GM19035 (cell line): Measurements from ENCODE around the gene ANKRD33.
"Not testable (repeated sequence)": the region's sequence is repeated elsewhere in the genome, so short reads cannot be mapped to it uniquely, and the experiment has no call there.

Source experiments
- ATAC-seq: cut with Tn5 transposase; IDR thresholded peaks from one replicate; pipeline ENCODE4 v1.9.1; 2021; ENCODE audit not compliant: unreplicated experiment

The ANKRD33 gene

DNA sequence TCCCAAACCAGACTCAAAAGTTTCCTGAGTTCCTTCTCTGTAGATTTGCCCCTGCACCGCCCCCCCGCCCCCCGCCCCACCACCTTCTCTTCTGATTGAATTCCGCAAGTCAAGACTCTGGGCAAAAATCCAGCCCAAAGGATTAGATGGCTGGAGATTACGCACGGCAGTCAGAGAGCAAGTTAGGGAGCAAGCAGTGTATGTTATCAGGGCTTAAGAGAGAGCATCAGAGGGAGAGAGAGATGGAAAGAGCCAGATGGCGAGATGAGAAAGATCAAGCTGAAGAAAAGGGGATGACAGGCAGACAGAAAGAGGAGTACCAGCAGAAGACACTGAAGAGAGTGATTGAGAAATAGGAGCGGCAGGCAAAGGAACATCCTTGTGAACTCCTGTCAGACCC, 13.9 kb upstream of the ANKRD33 start:
- no peak for ATAC-seq

DNA sequence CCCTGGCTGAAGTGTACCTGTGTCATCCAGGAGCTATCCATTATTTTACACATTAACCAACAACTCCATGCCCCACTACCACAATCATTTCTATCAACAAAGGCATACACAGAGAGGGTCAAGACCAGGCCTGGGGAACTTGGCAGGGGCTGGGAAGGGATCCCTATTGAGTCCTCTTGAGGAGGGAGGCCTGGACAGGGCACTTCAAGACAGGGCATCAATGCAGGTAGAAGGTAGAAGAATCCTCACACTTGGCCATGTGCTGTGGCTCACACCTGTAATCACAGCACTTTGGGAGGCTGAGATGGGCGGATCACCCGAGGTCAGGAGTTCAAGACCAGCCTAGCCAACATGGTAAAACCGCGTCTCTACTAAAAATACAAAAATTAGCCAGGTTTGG, 13.4 kb upstream of the ANKRD33 start:
- no peak for ATAC-seq

DNA sequence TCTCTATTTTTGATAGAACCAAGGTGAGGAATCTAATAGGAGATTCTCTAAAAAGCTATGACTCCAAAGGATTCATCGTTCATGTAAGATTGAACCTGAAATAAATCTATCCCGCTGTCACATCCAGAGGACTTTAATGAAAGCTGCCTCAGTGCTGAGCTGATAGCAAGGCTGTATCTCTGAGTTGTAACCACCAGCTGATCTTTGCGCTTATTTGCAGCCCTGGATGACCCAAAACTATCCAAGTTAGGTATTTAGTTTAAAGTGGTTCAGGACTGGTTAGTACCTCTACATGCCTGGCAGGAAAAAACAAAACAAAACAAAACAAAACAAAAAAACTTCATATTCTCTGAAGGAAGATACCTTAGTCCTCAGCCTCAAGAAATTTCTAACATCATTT, 8.8 kb upstream of the ANKRD33 start:
- ATAC-seq, result no peak

DNA sequence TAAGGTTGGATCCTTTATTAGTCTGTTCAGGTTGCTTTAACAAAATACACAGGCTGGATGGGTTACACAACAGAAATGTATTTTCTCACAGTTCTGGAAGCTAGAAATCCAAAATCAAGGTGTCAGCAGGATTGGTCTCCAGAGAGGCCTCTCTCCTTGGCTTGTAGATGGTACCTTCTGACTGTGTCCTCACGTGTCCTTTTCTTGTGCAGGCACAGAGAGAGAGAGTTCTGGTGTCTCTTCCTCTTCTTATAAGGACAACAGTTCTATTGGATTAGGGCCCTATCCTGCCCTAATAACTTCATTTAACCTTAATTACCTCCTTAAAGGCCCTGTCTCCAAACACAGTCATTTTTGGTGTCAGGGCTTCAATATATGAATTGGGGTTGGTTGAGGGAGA, 4.6 kb upstream of the ANKRD33 start:
- ATAC-seq, result no peak

DNA sequence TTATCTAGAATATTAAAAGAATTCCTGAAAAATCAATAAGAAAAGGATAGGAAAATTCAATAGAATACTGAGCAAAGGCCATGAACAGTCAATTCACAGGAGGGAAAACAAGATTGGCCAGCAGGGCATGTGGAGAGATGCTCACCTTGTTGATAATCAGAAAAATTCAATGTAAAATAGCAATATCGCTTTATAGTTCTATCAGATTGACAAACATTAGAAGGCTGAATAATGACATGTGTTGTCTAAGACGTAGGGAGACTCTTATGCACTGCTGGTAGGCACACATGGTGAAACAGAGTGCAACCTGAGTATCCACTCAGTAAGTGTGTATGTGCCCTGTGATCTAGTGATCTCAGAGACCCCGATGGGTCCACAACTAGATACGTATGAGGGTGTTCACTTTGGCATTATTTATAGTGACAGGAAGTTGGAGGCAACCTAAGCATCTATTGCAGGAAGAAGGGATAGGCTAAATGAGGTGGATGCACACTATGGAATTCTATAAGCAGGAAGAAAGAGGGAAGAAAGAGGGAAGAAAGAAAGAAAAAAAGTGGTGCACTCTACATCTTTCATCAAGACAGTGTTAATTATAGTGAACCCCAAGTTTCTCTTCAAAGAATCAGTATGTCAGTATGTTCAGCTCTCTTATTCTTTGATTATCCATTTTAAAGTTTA, 3.8 kb upstream of the ANKRD33 start:
- ATAC-seq, result no peak

DNA sequence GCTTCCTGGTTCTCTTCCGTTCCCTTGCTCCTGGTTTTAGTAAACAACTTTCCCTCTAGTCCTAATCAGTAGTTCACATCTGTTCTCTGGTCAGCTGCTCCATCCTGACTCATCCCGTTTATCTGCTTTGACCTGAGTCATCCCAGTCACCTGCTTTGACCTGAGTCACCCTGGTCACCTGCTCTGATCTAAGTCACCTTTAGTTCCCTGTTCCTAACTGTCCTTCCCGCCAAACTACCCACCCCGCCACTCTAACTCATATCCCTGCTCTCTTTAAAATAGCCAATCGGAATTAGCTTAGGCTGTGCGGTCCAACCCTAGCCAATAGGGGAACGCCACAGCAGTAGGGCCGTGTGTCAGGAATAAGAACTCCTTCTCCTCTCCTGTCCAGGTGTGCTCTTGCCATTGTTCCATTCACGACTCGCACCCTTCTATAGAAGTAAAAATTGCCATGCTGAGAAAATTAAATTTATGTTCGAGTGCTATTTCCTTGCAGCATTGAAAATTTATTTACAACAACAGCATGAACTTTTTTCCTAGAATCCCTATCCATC, 3.1 kb upstream of the ANKRD33 start:
- ATAC-seq, result no peak

DNA sequence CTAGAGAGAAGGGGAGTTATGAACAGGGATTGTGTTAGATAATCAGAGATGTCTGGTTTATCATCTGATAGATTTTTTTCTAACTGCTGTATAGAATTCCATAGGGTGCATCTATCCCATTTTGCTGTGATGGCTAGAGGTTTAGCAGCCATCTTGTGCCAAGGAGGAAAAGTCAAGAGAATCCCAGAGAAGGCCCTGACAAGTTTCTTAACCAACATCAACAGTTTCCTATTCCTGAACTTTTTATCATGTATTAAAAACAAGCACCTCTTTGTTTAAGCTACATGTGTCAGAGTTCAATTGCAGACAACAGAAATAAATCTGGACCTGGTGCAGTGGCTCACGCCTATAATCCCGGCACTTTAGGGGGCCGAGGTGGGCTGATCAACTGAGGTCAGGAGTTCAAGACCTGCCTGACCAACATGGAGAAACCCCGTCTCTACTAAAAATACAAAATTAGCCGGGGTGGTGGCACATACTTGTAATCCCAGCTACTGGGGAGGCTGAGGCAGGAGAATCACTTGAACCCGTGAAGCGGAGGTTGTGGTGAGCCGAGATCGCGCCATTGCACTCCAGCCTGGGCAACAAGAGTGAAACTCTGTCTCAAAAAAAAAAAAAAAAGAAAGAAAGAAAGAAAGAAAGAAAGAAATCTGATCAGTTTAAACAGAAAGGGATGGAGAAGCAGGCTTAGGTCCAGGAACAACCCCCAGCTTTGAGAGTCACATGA, 2.4 kb upstream of the ANKRD33 start:
- not testable (repeated sequence) for ATAC-seq

DNA sequence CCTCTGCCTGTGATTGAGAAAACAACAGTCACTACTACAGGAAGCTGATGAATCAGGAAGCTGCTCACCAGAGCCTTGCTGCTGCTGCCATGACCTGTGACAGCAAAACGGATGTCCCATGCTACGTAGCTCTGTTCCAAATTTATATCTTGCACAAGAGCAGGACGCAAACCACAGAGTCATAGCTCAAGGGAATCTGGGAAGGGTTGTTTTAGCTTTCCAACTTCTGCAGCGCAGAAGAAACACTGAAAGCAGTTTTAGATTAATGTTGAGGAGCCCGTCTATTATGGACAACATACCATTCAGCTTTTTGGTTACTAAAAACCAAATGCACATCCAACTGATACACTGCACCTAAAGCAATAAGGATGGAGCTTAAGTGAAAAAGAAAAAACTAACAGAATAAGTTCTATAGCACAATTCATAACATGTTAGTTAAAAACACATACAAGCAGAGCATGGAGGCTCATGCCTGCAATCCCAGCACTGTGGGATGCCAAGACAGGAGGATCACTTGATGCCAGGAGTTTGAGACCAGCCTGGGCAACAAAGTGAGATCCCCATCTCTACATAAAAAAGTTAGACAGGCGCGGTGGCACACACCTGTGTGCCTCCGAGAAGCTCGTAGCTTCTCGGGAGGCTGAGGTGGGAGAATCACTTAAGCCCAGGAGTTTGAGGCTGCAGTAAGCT, 1.7 kb upstream of the ANKRD33 start:
- ATAC-seq, result no peak

DNA sequence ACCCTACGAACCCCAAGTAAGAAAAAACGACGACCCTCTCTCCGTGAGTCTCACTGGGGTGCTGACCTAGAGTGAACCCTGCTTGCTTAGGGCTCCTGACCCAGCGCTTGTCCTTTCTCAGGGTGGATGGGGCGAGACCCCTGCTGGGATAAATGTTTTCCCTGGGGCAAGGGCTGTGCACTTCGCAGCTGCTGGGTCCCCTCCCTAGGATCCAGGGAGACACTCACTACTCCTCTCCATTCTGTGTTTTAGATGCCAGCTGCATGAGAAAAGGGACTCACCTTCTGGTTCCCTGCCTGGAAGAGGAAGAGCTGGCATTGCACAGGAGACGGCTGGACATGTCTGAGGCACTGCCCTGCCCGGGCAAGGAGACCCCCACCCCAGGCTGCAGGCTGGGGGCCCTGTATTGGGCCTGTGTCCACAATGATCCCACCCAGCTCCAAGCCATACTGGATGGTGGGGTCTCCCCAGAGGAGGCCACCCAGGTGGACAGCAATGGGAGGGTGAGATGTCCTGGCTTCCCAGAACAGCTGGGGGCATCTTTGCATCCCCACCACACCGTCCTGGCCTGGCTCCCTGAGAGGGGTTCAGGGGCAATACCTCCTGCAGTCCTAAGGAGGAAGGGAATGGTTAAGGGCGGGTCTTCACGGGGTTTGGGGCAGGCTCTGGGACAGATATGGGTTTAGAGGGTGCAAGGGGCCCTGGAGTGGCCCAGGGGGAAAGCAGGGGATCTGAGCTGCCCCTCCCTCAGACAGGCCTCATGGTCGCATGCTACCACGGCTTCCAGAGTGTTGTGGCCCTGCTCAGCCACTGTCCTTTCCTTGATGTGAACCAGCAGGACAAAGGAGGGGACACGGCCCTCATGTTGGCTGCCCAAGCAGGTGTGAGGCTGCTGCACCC, 663 bp downstream of the ANKRD33 start:
- ATAC-seq, result no peak

DNA sequence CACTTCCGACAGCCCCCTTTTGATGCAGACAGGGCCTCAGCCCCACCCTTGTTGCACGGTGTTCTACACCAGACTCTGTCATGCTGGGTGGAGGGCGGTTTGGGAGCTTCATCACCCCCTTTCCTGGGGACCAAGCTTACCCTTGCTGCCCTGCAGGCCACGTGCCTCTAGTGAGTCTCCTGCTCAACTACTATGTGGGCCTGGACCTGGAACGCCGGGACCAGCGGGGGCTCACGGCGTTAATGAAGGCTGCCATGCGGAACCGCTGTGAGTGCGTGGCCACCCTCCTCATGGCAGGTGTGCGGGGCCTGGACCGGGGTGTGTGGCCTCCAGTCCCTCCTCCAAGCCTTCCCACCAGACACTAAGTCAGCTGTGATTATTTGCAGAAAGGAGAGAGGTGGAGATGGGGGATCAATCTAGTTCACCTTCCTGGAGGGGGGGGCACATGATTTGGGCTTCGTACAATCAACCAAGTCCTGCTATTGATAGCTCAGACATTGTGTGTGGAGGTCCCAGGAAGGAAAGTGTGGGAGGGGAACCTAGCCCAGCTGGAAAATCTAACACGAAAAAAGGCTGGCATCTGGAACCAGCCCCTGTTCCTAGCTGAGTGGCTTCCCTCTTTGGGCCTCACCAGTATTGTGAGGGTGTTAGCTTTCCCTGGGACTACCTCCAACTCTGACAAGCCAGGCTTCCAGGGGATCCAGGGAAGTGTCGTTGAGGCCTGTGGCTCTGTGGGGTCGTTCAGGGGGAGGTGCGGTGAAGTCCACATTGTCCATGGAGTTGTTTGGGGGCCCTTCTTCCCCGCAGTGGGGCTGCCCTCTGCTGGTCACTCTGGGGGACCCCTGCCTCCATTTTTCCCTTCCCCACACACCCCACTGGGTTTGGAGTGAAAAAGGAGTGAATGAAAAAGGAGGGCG, 1.6 kb downstream of the ANKRD33 start:
- no peak for ATAC-seq

DNA sequence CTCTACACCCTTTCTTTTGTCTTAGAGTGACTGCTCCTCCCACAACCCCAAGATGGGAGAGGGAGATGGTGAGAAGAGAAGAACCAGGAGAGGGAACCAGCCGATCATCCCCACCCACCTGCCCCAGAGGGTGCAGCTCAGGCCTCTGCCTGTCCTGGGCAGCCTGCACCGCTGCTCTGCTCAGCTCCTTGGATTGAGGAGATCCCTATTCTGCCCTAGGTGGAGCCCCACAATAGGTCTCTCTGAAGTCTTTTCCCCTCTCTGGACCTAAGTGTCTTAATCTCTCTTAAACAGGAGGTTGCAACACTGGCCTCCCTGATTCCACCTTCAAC, 2.2 kb downstream of the ANKRD33 start:
- ATAC-seq, result no peak

DNA sequence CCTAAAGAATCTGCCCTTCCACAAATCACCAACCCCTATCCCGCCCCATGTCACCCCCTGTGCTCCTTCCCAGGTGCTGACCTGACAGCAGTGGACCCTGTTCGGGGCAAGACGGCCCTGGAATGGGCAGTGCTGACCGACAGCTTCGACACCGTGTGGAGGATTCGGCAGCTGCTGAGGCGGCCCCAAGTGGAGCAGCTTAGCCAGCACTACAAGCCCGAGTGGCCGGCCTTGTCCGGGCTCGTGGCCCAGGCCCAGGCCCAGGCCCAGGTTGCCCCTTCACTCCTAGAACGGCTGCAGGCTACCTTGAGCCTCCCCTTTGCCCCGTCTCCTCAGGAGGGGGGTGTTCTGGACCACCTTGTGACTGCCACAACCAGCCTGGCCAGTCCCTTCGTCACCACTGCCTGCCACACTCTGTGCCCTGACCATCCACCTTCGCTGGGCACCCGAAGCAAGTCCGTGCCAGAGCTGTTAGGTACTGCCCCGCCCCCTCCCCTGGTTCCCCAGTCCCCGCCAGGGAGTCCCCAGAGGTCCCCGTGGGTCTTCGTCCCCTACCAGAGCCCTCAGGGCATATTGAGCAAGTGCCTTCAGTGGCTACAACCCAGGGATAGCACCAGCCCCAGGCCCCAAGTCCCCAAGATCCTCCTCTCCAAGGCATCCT, 2.7 kb downstream of the ANKRD33 start:
- ATAC-seq, result no peak

DNA sequence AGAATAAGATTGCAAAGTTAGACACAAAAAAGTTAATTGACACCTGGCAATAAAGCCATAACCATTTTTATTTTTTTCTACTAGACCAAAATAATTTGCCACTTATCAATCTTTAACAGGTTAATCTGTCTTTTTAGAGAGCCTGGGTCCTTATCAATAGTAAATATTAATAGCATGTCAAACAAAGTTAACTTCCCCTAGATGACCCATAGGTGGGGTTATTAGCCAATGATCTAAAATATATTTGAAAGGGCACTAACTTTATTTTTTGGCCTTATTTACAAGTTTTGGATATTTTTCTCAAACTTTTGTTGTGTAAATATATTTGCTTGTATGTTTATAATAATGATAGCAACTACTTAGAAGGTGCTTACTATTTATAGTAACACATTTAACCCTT, 3.9 kb downstream of the ANKRD33 start:
- no peak for ATAC-seq

DNA sequence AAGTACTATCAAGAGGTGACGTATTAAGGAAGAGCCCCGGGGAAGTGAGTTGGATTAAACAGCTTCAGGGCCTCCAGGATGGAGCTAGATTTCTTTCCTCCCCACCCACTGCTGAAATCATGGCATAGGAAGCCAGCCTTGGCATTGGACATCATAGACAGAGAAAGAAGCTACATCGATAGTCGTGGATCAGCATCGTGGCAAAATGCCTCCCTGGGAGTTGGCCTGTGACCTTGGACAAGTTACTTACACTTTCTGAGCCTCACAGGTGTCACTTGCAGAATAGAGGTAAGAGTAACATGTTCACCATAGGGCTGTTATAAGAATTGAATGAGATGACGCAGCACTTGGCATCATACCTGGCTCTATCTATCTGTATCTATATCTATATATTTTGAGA, 5.9 kb downstream of the ANKRD33 start:
- no peak for ATAC-seq

DNA sequence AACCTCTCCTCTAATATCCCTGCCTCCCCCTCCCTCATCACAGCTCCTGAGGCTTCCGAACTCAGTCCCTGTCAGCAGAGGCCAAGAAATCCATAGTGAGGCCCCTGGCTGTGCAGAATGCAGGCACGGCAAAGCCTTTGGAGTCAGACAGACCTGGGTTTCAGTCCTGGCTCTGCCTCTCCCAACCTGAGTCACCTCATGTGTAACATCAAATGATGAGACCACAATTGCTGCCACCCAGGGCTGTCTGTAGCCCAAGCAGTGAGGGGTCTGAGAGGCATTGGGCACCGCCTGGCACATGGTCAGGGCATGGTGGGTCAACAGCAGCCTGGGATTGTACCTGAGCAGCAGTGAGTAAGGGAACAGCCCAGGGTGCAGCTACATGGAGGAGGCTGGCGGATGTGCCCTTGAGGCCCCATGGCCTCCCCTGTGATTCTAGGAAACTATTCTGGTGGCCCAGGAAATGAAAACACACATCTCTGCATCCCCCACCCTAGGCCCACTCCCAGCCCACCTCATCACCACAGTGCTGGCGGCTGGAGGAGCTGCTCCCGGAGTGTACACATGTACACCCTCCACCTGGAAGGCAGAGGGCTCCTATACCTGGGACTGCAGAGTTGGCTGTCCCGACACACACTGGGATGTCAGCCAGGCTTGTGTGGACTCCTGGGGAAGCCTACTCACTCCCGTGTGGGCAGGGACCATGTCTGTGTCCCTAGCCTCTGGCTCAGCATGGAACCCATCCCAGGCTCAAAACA, 7.7 kb downstream of the ANKRD33 start:
- no peak for ATAC-seq

DNA sequence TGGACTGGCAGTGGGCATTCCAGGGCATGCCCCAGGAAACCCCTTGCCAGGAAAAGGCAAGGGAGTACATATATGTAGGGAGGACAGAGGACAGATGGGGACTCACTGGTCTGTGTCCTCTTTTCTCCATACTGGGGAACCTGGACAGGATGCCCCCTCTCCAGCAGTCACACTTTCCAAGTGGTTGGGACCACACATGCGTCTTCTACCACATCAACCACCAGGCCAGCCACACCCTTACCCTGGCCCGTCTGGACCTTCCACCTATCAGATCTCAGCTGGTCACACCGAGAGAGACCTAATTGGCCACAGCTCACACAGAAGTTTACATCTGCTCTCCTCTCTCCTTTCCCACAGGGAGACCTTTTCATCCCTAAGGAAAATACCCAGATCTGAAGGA, 8.3 kb downstream of the ANKRD33 start:
- ATAC-seq, result no peak

DNA sequence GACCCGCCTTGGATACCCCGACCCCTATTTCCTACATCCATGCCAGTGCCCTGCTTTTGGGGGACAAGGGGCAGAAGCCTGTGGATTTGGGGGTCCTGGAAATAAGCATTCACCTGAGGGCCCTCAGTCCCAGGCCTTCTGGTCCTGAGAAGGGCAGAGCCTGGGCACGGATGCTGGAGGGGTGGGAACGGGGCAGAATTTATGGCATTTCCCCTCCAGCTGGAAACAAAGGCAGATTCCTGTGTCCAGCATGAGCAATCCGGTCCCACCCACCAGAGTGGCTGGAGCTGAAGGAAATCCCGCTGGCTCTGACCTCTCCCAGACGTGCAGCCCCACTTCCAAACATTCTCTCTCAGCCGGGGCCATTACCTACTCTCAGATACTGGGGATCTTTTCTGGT, 9.3 kb downstream of the ANKRD33 start:
- ATAC-seq, result no peak

DNA sequence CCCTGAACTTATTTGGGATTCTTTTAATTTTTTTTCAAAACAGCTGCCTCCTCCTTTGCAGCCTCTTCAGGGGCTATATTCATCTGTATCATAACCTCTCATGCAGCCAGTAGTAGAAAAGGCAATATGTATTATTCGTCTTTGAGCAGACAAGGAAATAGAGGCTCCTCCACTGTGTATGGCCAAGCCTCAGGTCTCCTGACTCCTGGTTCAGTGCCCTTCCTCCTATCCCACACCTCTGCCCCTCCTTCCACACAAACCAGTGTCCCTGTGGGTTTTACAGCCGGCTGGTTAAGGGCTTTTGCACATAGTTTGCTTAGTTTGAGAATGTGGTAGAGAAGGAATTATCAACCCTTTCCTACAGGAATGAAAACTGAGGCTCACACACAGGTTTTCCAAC, 10.6 kb downstream of the ANKRD33 start:
- ATAC-seq, result no peak

DNA sequence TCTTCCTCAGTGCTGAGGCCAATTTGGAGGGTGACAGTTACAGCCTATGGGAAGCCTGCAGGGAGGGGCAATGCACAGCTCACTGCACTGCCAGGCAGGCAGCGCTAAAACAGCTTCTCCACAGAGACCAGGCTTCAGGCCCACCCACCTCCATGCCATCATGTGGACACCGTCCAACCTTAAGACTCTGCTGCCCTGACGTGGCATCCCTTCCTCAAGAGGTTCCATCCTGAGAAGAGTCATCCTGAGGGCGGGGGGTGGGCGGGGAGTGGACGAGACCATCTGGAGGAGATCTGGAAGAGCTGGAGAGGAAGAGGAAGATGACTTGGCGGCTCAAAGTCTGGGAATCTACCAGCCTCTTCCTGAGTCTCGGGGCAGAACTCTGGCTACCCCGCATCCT, 11.0 kb downstream of the ANKRD33 start:
- ATAC-seq, result no peak
